ENCODE results near the gene KRT33A. TPM values are rescaled to one million over a fixed set of nuclear protein-coding genes. Genes with fewer than 3 reads are reported as not detected.

The KRT33A gene
- total RNA-seq, 1 donor from 2014 or later, result not detected

DNA sequence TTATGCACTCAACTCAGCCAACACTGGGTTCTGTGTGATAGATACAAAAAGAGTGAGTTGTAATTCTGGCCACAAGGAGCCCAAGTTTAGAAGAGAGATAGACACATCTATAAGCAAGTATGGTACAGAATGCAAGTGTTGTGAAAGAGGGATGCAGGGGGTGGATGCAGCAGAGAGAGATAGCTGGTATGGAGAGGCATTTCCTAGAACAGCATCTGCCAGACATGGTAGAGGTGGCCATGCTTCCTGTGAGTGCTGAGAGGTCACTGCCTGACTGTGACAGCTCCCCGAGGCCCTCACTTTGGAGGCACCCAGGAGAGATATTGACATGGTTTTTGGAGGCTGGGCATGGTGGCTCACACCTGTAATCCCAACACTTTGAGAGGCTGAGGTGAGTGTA is 39.5 kb downstream of the KRT33A start:
- Histone ChIP-seq H3K27ac (replicated peaks) (no peak overlapping the region), H3K27me3 (ENCODE audit: low read depth) (peaks cover 93% of the 10 kb centered on the region), H3K36me3 (no peaks in the 10 kb centered on the region), H3K4me1 (peaks cover 6% of the 10 kb centered on the region), H3K9me3 (replicated peaks) (no peaks in the 10 kb centered on the region), H3K4me3 (no peak overlapping the region)
- intact Hi-C loops (cut with micrococcal nuclease), result no loop called here
- TF ChIP-seq CTCF (IDR thresholded peaks at IDR 0.05; ENCODE audit: borderline replicate concordance), result no peak
- no peak for DNase-seq

- Histone ChIP-seq H3K4me3 (no peak within 1 kb of the TSS), H3K9me3 (replicated peaks) (no peaks in the 10 kb centered on the region), H3K27ac (replicated peaks) (peak within 1 kb of the TSS; percentile 38), H3K36me3 (no peaks in the 10 kb centered on the region), H3K27me3 (ENCODE audit: low read depth) (peaks cover 89% of the 10 kb centered on the region), H3K4me1 (peaks cover 6% of the 10 kb centered on the region)
- intact Hi-C loops (cut with micrococcal nuclease), result no loop called here
- no peak for TF ChIP-seq CTCF (IDR thresholded peaks at IDR 0.05; ENCODE audit: borderline replicate concordance)
- DNase-seq, result no peak
Measured at GRCh38 chr17:41308918-41309359, 41.7 kb downstream of the KRT33A start, which contains the start of gene KRTAP16-1. KRTAP16-1 (minus strand) TSS chr17:41309309; CDS start chr17:41309253, 56 bp downstream.

DNA sequence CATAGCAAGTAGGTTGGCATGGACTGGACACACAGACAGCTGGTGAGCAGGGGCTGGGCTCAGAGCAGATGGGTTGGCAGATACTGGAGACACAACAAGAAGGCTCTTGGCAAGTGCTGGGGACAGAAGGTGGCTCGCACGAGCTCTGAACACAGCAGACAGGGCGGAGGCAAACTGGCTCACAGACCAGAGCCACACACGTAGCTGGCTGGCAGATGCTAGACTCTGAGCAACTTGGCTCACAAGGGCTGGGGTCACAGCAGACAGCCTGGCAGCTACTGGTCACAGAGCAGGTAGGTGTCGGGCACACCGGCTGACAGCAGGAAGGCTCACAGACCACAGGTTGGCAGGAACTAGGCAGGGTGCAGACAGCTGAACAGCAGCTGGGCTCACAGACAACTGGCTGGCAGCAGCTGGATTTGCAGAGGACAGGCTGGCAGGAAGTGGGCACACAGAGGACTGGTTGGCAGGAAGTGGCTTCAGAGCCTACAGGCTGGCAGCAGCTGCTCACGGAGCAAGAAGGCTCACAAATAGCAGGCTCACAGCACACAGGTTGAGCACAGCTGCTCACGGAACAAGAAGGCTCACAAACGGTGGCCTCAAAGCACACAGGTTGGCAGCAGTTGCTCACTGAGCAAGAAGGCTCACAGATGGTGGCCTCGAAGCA is 42.2 kb downstream of the KRT33A start:
- H3K36me3 ChIP-seq, result no peaks in the 10 kb centered on the region
- no peaks in the 10 kb centered on the region for H3K9me3 ChIP-seq (replicated peaks)
- peak overlapping the region; percentile 38 for H3K27ac ChIP-seq (replicated peaks)
- peaks cover 6% of the 10 kb centered on the region for H3K4me1 ChIP-seq
- H3K27me3 ChIP-seq (ENCODE audit: low read depth), result peaks cover 83% of the 10 kb centered on the region
- no peak for TF ChIP-seq CTCF (IDR thresholded peaks at IDR 0.05; ENCODE audit: borderline replicate concordance)
- no peak overlapping the region for H3K4me3 ChIP-seq
- intact Hi-C loops (cut with micrococcal nuclease), result no loop called here
- peak; percentile 58 for DNase-seq

GRCh38 chr17:41307647-41308046 is 43.0 kb downstream of the KRT33A start:
- peaks cover 76% of the 10 kb centered on the region for H3K27me3 ChIP-seq (ENCODE audit: low read depth)
- no peak overlapping the region for H3K4me3 ChIP-seq
- intact Hi-C loops (cut with micrococcal nuclease), result no loop called here
- peaks cover 13% of the 10 kb centered on the region for H3K4me1 ChIP-seq
- no peak overlapping the region for H3K27ac ChIP-seq (replicated peaks)
- TF ChIP-seq CTCF (IDR thresholded peaks at IDR 0.05; ENCODE audit: borderline replicate concordance), result no peak
- no peaks in the 10 kb centered on the region for H3K9me3 ChIP-seq (replicated peaks)
- no peak for DNase-seq
- no peaks in the 10 kb centered on the region for H3K36me3 ChIP-seq

DNA sequence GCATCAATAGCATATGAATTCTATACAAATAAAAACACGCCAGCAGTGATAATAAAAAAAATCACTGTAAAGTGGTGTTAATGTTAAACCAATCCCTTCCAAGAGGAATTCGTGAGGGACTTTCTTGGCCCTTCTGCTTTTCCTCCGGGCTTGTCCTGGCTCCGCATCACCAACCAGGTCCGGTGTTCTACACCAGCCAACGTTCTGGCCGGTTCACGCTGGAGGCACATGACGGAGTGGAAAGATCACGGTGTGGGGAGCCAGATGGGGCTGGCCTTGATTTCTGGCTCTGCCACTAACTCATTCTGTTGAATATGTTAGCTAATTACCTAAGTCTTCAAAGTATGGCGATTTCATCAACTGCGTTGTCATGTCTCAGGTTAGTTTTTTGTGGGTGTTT is 46.5 kb downstream of the KRT33A start:
- intact Hi-C loops (cut with micrococcal nuclease), result no loop called here
- H3K4me3 ChIP-seq, result no peak overlapping the region
- no peak for TF ChIP-seq CTCF (IDR thresholded peaks at IDR 0.05; ENCODE audit: borderline replicate concordance)
- peaks cover 9% of the 10 kb centered on the region for H3K9me3 ChIP-seq (replicated peaks)
- no peaks in the 10 kb centered on the region for H3K36me3 ChIP-seq
- no peak for DNase-seq
- H3K27ac ChIP-seq (replicated peaks), result no peak overlapping the region
- peaks cover 47% of the 10 kb centered on the region for H3K27me3 ChIP-seq (ENCODE audit: low read depth)
- H3K4me1 ChIP-seq, result peaks cover 13% of the 10 kb centered on the region

Measured in left ventricle myocardium inferior (tissue), 1 donor.